HEK293T (cell line): ENCODE measurements around the gene OR6J1.
A peak's percentile ranks its signal among the peaks of the same experiment; 100 is the strongest.

Experiments
- CTCF ChIA-PET: fragments of 350-600 bp; formaldehyde crosslinking; extraction: SDS; loops from one replicate; lab custom pipeline; 2021; ENCODE audit warnings: antibody characterized with exemption, inconsistent platforms; lab: Yijun Ruan, JAX
- POLR2A ChIA-PET: fragments of 350-600 bp; formaldehyde crosslinking; extraction: SDS; loops from one replicate; lab custom pipeline; 2020; ENCODE audit warnings: antibody characterized with exemption, inconsistent platforms; lab: Yijun Ruan, JAX
- DNase-seq: peaks from one replicate; pipeline ENCODE4 v3.0.0; 2012; ENCODE audit warnings: mixed read lengths; ENCODE audit errors: extremely low spot score
- ARNT ChIP-seq: fragments of 450-650 bp; IDR thresholded peaks from 2 replicates; pipeline ENCODE4 v1.6.1; 2017; ENCODE audit warnings: mild to moderate bottlenecking
- BHLHE40 ChIP-seq: fragments of 450-650 bp; IDR thresholded peaks from 2 replicates; pipeline ENCODE4 v1.6.1; 2016; ENCODE audit warnings: mild to moderate bottlenecking, moderate library complexity, borderline replicate concordance
- CTBP1 ChIP-seq: fragments of 450-650 bp; IDR thresholded peaks from 2 replicates; pipeline ENCODE4 v1.6.1; 2016; ENCODE audit warnings: borderline replicate concordance
- ELF4 ChIP-seq: fragments of 450-650 bp; IDR thresholded peaks from 2 replicates; pipeline ENCODE4 v1.6.1; 2017; ENCODE audit warnings: antibody characterized with exemption
- FOXA1 ChIP-seq: fragments of 450-650 bp; IDR thresholded peaks from 2 replicates; pipeline ENCODE4 v1.6.1; 2016; ENCODE audit warnings: mild to moderate bottlenecking
- FOXK2 ChIP-seq: fragments of 450-650 bp; IDR thresholded peaks from 2 replicates; pipeline ENCODE4 v1.6.1; 2016; ENCODE audit warnings: mild to moderate bottlenecking
- FOXM1 ChIP-seq: fragments of 450-650 bp; IDR thresholded peaks from 2 replicates; pipeline ENCODE4 v1.6.1; 2017; ENCODE audit warnings: mild to moderate bottlenecking, borderline replicate concordance
- HDGF ChIP-seq: fragments of 450-650 bp; IDR thresholded peaks from 2 replicates; pipeline ENCODE4 v1.6.1; 2017; ENCODE audit warnings: antibody characterized with exemption, borderline replicate concordance
- L3MBTL2 ChIP-seq: fragments of 450-650 bp; conservative IDR thresholded peaks from 2 replicates; pipeline ENCODE4 v1.6.1; 2016; ENCODE audit warnings: mild to moderate bottlenecking
- LEF1 ChIP-seq: fragments of 450-650 bp; IDR thresholded peaks from 2 replicates; pipeline ENCODE4 v1.6.1; 2017; ENCODE audit warnings: mild to moderate bottlenecking, borderline replicate concordance
- NFRKB ChIP-seq: fragments of 450-650 bp; IDR thresholded peaks from 2 replicates; pipeline ENCODE4 v1.6.1; 2016; ENCODE audit warnings: mild to moderate bottlenecking, moderate library complexity
- SP1 ChIP-seq: fragments of 450-650 bp; IDR thresholded peaks from 2 replicates; pipeline ENCODE4 v1.6.1; 2017
- SUZ12 ChIP-seq: fragments of 450-650 bp; IDR thresholded peaks from 2 replicates; pipeline ENCODE4 v1.6.1; 2016; ENCODE audit warnings: mild to moderate bottlenecking
- TARDBP ChIP-seq: fragments of 450-650 bp; IDR thresholded peaks from 2 replicates; pipeline ENCODE4 v1.6.1; 2016
- ZNF384 ChIP-seq: fragments of 450-650 bp; IDR thresholded peaks from 2 replicates; pipeline ENCODE4 v1.6.1; 2016
- TF ChIP-seq, protein P1 (sequence below): fragments of 450-650 bp; IDR thresholded peaks from 2 replicates; pipeline ENCODE4 v1.6.1; 2016

Gene OR6J1

DNA sequence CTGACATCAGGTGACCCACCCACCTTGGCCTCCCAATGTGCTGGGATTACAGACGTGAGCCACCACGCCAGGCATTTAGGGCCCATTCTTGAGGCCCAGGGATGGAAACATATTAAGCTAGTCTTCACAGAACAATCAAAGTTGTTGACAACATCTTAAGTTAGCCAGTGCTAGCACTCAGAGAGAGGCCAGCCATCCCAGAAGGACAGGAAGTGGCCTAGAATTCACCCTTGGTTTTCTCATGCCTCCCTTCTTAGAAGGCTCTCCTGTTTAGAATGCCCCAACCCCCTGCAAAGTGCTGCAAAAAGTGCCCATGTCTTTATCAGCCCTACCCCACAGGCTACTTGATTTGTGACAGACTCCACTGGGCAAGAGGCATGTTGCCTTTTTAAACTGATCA lies 12.1 kb upstream of the OR6J1 start:
- POLR2A ChIA-PET, result no interaction called here
- CTCF ChIA-PET, result no interaction called here

DNA sequence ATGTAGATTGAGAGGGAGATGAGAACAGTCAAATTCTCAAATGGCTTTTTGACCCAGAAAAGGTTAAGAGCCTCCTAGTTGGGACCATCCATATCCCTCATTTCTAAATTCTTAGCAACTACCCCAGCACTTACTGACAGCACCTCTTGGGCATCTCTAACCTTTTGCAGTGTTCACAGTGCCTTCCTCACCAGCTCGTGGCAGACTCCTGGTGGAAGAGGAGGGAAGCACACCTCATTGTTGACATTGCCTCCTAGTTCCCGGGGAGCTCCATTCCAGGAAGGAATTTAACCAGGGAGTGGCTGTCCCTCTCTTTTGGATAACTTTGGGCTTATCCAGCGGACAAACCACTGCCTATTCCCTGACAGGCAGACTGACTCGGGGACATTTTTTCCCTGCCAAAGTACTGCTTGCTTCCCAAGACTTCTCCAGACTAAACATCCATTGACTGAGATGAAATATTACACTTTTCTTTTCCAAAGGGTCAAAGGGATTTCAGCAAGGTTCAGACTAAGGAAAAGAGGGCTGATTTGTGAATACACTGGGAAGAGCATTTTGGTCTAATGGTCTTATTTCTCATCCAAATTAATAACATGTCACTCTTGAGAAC lies 9.0 kb upstream of the OR6J1 start:
- CTCF ChIA-PET, result interaction anchor here (0.6 to 4.2 kb wide), 18 partner anchors 9 to 349 kb away, joined by 3 to 47 read pairs (median 4); partner anchors contain the start of genes DAD1 and OR6J1

More for the DNA sequence above, 12.1 kb upstream of the OR6J1 start:
- no peak for DNase-seq
- TF ChIP-seq SP1, result no peak
- TF ChIP-seq HDGF, result no peak
- no peak for TF ChIP-seq FOXM1
- TF ChIP-seq L3MBTL2, result no peak
- TF ChIP-seq BHLHE40, result no peak
- TF ChIP-seq FOXK2, result no peak
- TF ChIP-seq ZNF384, result no peak
- TF ChIP-seq CTBP1, result no peak
- TF ChIP-seq TARDBP, result no peak
- no peak for TF ChIP-seq SUZ12
- TF ChIP-seq ELF4, result no peak

DNA sequence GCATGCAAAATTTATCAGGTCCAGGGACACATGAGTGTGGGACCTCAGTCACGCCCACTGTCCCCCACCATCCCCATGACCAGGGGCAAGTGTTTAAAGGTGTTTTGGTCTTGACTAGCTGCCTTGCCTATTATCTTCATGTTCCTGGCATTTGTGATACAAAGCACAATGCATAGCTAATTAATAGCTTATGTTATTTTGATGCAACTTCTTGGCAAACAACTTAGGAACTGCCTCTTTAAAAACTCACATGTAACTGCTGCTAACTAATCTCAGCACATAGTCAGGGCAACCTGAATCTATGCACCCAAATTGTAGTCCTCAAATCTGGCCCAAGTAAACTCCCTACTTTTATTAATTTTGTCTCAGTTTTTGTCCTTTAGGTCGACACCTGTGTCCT lies 7.4 kb upstream of the OR6J1 start:
- POLR2A ChIA-PET, result interaction anchor here (0.9 to 1.7 kb wide), 3 partner anchors 13 to 79 kb away, joined by 3 to 7 read pairs (median 3); partner anchors contain the start of gene DAD1
- DNase-seq, result no peak
- CTCF ChIA-PET, result interaction anchor here (1.5 to 4.2 kb wide), 2 partner anchors 8 to 80 kb away, joined by 6 to 47 read pairs; no protein-coding TSS in a partner anchor
- TF ChIP-seq CTBP1 (no peak), NFRKB (no peak), SP1 (no peak), FOXK2 (no peak), FOXA1 (no peak), BHLHE40 (no peak), ELF4 (no peak), L3MBTL2 (no peak), SUZ12 (no peak), TARDBP (no peak), HDGF (no peak), FOXM1 (no peak), ZNF384 (no peak), LEF1 (no peak), ARNT (no peak)
- TF ChIP-seq, protein P1, sequence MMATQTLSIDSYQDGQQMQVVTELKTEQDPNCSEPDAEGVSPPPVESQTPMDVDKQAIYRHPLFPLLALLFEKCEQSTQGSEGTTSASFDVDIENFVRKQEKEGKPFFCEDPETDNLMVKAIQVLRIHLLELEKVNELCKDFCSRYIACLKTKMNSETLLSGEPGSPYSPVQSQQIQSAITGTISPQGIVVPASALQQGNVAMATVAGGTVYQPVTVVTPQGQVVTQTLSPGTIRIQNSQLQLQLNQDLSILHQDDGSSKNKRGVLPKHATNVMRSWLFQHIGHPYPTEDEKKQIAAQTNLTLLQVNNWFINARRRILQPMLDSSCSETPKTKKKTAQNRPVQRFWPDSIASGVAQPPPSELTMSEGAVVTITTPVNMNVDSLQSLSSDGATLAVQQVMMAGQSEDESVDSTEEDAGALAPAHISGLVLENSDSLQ, result no peak

More for the DNA sequence above, 9.0 kb upstream of the OR6J1 start:
- POLR2A ChIA-PET, result interaction anchor here (0.6 to 1.7 kb wide), 5 partner anchors 11 to 113 kb away, joined by 3 to 7 read pairs (median 3); partner anchors contain the start of genes DAD1 and OXA1L
- TF ChIP-seq LEF1, result no peak
- TF ChIP-seq NFRKB, result no peak
- no peak for TF ChIP-seq FOXA1
- no peak for TF ChIP-seq ARNT
- no peak for TF ChIP-seq TARDBP
- no peak for TF ChIP-seq L3MBTL2
- no peak for TF ChIP-seq BHLHE40
- no peak for TF ChIP-seq HDGF
- TF ChIP-seq, protein P1, result no peak
- TF ChIP-seq FOXM1, result no peak
- no peak for TF ChIP-seq ELF4
- no peak for TF ChIP-seq SP1
- no peak for TF ChIP-seq SUZ12
- TF ChIP-seq FOXK2, result no peak
- no peak for TF ChIP-seq CTBP1
- TF ChIP-seq ZNF384, result no peak
- DNase-seq, result peak; percentile 77

DNA sequence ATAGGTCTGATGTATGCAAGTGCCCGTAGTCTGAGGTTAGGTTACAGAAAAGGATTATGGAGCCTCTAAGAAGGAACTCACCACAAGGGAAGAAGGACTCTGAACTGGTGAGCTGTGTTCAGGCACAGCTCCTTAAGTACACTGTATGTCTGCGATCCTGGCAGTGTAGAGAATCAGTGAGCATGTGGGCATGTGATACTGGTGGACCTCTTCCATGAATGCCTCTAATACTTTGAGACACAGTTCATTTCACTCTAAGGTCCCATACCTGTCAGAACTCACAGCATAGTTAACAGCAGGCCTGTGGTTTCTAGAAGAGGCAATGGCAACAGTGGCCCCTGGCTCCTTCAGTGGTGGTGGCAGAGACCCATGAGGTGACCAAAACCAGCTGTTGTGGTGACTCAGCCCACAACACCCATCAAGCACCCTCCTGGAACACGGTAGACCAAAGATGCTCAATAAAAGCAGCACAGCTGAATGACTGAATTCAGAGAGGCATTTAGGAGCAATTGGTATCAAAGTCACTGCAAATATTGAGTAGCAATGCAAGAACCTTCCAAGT lies 6.9 kb upstream of the OR6J1 start:
- DNase-seq, result no peak
- TF ChIP-seq HDGF (no peak), ELF4 (peak; percentile 57), ARNT (no peak)
- ChIA-PET CTCF (interaction anchor here (0.5 to 4.2 kb wide), 3 partner anchors 9 to 147 kb away, joined by 3 to 47 read pairs (median 6); no protein-coding TSS in a partner anchor), POLR2A (interaction anchor here (0.9 kb wide), 1 partner anchor 14 kb away, joined by 3 read pairs; no protein-coding TSS in a partner anchor)

DNA sequence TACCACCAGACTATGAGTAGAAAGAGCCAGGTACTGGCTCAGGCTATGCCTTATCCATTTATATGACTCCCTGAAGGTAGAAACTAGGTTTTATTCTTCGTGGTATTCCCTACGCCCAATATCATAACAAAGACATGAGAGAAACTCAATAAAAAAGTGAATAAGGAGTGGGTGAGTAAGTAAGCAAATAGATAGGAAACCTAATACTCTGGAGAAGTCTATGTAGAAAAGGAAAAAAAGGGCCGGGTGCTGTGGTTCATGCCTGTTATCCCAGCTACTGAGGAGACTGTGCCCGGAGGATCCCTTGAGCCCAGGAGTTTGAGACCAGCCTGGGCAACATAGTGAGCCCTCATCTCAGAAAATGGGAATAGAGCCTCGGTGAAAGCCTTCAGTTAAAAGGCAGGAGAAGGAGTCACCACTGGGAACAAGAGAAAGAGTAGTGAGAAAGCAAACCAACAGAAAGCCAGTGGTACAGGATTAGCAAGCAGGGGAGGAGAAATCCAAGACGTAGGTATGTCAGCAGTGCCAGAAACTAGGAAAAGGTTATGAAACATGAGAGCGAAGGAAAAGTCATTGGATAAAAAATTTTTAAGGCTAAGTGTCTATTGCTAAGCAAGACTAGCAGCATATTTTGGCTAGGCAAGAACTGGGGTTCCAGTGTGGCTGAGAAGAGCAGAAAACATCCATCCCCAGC lies 6.0 kb upstream of the OR6J1 start:
- TF ChIP-seq SUZ12 (no peak), BHLHE40 (no peak), SP1 (no peak), CTBP1 (no peak)
- TF ChIP-seq, protein P1, result no peak
- ChIA-PET POLR2A (no interaction called here), CTCF (interaction anchor here (0.6 to 4.2 kb wide), 4 partner anchors 9 to 208 kb away, joined by 3 to 47 read pairs (median 6); no protein-coding TSS in a partner anchor)
- DNase-seq, result no peak
